ENCODE results near the gene ZBTB6.
"Not testable (repeated sequence)": the region's sequence is repeated elsewhere in the genome, so short reads cannot be mapped to it uniquely, and the experiment has no call there.

Gene ZBTB6

DNA sequence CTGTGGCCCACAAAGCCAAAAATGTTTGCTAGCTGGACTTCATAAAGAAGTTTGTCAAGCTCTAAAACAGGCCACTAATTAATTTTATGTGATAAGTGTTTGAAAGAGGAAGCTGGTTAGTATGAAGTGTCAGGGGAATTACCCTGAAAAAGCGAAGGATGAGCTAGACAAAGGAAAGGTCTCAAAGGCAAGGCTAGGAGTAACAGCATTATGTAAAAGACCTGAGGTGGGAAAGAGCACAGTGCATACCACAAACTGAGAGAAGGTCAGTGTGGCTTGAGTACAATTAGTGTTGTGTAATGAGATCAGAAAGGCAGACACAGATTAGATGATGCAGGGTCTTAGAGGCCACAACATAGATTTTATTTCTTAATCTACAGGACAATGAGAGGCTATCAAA lies 37.6 kb downstream of the ZBTB6 start:
- Histone ChIP-seq H3K9ac (ENCODE audit: low read length) (no peak overlapping the region), H3K4me1 (ENCODE audit: control insufficient read depth, insufficient read depth, low read length) (no peaks in the 10 kb centered on the region), H3K4me3 (ENCODE audit: low read length) (no peak overlapping the region), H3K9me3 (ENCODE audit: control insufficient read depth, low read length) (no peaks in the 10 kb centered on the region), H3K36me3 (ENCODE audit: control insufficient read depth, insufficient read depth, low read length, severe bottlenecking) (peaks cover 89% of the 10 kb centered on the region), H3K27me3 (replicated peaks; ENCODE audit: control insufficient read depth, insufficient read depth, low read length) (no peaks in the 10 kb centered on the region)
- DNase-seq (ENCODE audit: low read depth), result no peak

DNA sequence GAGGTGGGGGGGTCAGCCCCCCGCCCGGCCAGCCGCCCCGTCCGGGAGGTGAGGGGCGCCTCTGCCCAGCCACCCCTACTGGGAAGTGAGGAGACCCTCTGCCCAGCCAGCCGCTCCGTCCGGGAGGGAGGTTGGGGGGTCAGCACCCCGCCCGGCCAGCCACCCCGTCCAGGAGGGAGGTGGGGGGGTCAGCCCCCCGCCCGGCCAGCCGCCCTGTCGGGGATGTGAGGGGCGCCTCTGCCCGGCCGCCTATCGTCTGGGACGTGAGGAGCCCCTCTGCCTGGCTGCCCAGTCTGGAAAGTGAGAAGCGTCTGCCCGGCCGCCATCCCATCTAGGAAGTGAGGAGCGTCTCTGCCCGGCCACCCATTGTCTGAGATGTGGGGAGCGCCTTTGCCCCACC lies 45.8 kb downstream of the ZBTB6 start:
- not testable (repeated sequence) for H3K9ac ChIP-seq (ENCODE audit: low read length); H3K9me3 ChIP-seq (ENCODE audit: control insufficient read depth, low read length); DNase-seq (ENCODE audit: low read depth); H3K27me3 ChIP-seq (replicated peaks; ENCODE audit: control insufficient read depth, insufficient read depth, low read length); H3K4me3 ChIP-seq (ENCODE audit: low read length); H3K4me1 ChIP-seq (ENCODE audit: control insufficient read depth, insufficient read depth, low read length)
- peaks cover 48% of the 10 kb centered on the region for H3K36me3 ChIP-seq (ENCODE audit: control insufficient read depth, insufficient read depth, low read length, severe bottlenecking)

DNA sequence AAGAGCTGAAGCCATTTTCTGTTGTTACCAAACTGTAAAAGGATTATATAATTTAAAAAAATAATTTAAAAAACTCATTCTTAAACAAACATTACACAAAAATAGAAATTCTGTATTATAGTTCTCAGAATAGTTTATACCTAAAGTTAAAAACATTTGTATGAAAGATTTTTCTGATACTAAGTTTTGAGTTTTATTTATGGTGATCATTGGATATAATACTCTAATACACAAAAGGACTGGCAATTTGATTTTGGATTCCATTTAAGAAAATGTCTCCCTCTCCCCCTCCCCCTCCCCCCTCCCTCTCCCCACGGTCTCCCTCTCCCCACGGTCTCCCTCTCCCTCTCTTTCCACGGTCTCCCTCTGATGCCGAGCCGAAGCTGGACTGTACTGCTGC lies 47.0 kb downstream of the ZBTB6 start:
- Histone ChIP-seq H3K4me3 (ENCODE audit: low read length) (no peak overlapping the region), H3K4me1 (ENCODE audit: control insufficient read depth, insufficient read depth, low read length) (no peaks in the 10 kb centered on the region), H3K36me3 (ENCODE audit: control insufficient read depth, insufficient read depth, low read length, severe bottlenecking) (peaks cover 49% of the 10 kb centered on the region), H3K27me3 (replicated peaks; ENCODE audit: control insufficient read depth, insufficient read depth, low read length) (no peaks in the 10 kb centered on the region), H3K9me3 (ENCODE audit: control insufficient read depth, low read length) (no peaks in the 10 kb centered on the region), H3K9ac (ENCODE audit: low read length) (no peak overlapping the region)
- no peak for DNase-seq (ENCODE audit: low read depth)

DNA sequence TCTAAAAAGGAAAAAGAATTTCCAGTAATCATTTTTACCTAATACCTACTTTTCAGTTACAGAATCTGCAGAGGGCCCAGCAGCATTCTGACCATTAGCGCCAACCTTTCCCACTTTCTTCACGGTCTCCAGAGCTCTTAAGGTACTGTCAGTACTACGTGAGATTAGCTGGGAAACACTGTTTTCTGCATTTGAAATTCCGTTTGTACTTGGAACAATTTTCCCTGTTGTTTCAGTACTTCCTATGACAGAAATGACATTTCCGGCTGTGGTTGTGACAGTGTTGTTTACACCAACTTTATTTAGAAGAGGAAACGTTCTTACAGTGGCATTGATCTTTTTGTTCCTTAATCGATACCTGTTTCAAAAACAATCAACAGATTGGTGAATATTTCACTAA lies 47.8 kb downstream of the ZBTB6 start:
- H3K36me3 ChIP-seq (ENCODE audit: control insufficient read depth, insufficient read depth, low read length, severe bottlenecking), result peaks cover 53% of the 10 kb centered on the region
- no peak overlapping the region for H3K9ac ChIP-seq (ENCODE audit: low read length)

DNA sequence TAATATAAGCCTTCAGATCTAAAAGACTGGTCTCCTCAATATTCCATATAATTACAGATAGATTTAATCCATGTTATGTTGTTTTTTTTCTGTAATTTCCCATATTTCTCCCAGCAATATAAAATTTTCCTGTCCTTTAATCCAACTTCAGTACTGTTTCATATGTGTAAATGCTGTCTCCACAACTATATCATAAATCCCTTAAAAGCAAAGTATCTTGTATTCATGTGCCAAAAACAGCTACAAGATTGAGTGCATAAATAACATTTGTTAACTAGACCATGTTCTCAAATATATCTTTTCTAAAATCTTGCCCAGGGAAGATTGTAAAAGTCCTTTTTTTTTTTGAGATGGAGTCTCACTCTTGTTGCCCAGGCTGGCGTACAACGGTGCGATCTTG lies 49.7 kb downstream of the ZBTB6 start:
- no peaks in the 10 kb centered on the region for H3K9me3 ChIP-seq (ENCODE audit: control insufficient read depth, low read length)
- no peak overlapping the region for H3K9ac ChIP-seq (ENCODE audit: low read length)
- DNase-seq (ENCODE audit: low read depth), result no peak
- no peak overlapping the region for H3K4me3 ChIP-seq (ENCODE audit: low read length)
- peaks cover 58% of the 10 kb centered on the region for H3K36me3 ChIP-seq (ENCODE audit: control insufficient read depth, insufficient read depth, low read length, severe bottlenecking)
- no peaks in the 10 kb centered on the region for H3K4me1 ChIP-seq (ENCODE audit: control insufficient read depth, insufficient read depth, low read length)
- H3K27me3 ChIP-seq (replicated peaks; ENCODE audit: control insufficient read depth, insufficient read depth, low read length), result no peaks in the 10 kb centered on the region

More for the DNA sequence above, 47.8 kb downstream of the ZBTB6 start:
- Histone ChIP-seq H3K4me1 (ENCODE audit: control insufficient read depth, insufficient read depth, low read length) (no peaks in the 10 kb centered on the region), H3K4me3 (ENCODE audit: low read length) (no peak overlapping the region), H3K27me3 (replicated peaks; ENCODE audit: control insufficient read depth, insufficient read depth, low read length) (no peaks in the 10 kb centered on the region), H3K9me3 (ENCODE audit: control insufficient read depth, low read length) (no peaks in the 10 kb centered on the region)
- DNase-seq (ENCODE audit: low read depth), result no peak

DNA sequence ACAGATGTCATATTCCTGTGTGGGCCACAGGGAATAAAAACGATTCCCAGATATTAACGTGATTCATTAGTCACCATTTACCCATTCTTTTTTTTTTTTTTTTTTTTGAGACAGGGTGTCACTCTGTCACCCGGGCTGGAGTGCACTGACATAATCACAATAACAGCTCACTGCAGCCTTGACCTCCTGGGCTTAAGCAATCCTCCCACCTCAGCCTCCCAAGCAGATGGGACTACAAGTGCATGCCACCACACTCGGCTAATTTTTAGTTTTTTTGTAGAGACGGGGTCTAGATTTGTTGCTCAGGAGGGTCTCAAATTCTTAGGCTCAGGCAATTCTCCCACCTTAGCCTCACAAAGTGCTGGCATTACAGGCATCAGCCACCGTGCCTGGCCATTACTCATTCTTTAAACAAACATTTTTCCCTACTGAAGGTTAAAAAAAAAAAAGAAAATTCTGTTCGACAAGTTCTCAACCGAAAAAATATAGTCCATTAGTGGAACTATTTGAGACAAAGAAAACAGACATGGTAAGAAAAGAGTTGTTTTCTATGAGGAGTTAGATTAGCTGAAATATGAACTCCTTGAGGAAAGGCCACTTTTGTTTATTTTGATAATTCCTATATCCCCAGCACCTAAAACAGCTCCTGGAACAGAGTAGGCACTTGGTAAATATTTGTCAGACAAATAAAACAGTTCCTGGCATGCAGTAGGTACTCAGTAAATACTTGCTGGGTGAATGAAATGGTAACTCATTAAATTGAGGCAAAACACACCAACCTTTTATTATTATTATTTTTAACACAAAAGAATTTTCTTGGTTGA lies 52.6 kb downstream of the ZBTB6 start:
- Histone ChIP-seq H3K4me3 (ENCODE audit: low read length) (no peak overlapping the region), H3K9ac (ENCODE audit: low read length) (no peak overlapping the region), H3K36me3 (ENCODE audit: control insufficient read depth, insufficient read depth, low read length, severe bottlenecking) (peaks cover 85% of the 10 kb centered on the region), H3K27me3 (replicated peaks; ENCODE audit: control insufficient read depth, insufficient read depth, low read length) (no peaks in the 10 kb centered on the region), H3K4me1 (ENCODE audit: control insufficient read depth, insufficient read depth, low read length) (no peaks in the 10 kb centered on the region), H3K9me3 (ENCODE audit: control insufficient read depth, low read length) (no peaks in the 10 kb centered on the region)
- DNase-seq (ENCODE audit: low read depth), result no peak
